Fibroblast of lung (primary cell): ENCODE measurements around the gene RPS6KA3.

Source experiments
- EZH2 ChIP-seq: IDR thresholded peaks from 2 replicates; pipeline ENCODE4 v1.5.1; 2012; ENCODE audit warnings: low read length, control low read depth, mild to moderate bottlenecking; ENCODE audit errors: missing control alignments
- TF ChIP-seq, protein P1 (sequence below), 2 donors: IDR thresholded peaks in 1 of 2; conservative IDR thresholded peaks in 1 of 2; 1 replicate in 1 of 2; 2 replicates in 1 of 2; pipeline ENCODE4 v1.5.1; 2011 to 2012; ENCODE audit warnings: low read length in 2 of 2, control low read depth in 1 of 2, inconsistent platforms in 1 of 2, low read depth in 1 of 2, mild to moderate bottlenecking in 1 of 2

DNA sequence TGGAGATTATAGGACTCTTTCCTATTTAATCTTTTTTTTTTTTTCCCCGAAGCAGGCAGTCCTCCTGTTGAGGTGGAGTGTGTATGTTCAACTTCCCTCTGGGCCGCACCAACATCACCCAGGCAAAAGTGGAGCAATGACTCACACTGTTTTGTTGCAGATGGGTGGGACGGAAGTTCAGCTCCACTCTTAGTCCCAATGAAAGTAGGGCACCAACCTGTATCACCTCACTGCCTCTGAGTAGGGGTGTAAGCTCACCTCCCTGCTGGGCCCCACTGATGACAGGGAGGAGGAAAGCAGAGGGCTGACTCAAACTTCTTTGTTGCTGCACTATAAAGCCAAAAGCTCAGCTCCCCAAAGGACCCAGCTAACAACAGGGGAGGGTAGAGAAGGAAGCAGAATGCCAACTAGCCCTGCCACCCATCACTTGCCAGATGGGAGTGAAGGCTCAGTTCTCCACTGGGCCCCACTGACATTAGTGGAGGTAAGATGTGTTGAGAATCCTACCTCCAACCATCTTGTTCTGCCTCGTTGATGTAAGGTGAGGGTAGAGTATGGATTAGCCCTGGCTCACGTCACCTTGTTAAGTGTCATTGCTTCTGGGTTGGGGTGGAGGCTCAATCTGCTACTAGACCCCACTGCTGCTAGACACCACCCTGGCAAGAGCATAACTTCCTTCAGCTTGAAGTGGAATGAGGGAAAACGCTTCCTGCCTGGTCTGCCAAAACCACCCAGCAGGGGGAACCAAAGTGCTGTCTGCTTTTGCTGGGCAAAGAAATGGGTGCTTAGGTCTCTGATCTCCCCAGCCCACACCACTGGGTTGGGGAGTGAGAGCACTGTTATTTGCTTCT, 14.1 kb downstream of the RPS6KA3 start:
- TF ChIP-seq, protein P1, sequence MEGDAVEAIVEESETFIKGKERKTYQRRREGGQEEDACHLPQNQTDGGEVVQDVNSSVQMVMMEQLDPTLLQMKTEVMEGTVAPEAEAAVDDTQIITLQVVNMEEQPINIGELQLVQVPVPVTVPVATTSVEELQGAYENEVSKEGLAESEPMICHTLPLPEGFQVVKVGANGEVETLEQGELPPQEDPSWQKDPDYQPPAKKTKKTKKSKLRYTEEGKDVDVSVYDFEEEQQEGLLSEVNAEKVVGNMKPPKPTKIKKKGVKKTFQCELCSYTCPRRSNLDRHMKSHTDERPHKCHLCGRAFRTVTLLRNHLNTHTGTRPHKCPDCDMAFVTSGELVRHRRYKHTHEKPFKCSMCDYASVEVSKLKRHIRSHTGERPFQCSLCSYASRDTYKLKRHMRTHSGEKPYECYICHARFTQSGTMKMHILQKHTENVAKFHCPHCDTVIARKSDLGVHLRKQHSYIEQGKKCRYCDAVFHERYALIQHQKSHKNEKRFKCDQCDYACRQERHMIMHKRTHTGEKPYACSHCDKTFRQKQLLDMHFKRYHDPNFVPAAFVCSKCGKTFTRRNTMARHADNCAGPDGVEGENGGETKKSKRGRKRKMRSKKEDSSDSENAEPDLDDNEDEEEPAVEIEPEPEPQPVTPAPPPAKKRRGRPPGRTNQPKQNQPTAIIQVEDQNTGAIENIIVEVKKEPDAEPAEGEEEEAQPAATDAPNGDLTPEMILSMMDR (conservative IDR thresholded peaks at IDR 0.05 in 1 of 2, IDR thresholded peaks at IDR 0.05 in 1 of 2; ENCODE audit: low read depth in 1 of 2, low read length in 2 of 2) = peak; percentile 54 to 74
- TF ChIP-seq EZH2 = no peak
